ENCODE data around the gene LIM2.

DNA sequence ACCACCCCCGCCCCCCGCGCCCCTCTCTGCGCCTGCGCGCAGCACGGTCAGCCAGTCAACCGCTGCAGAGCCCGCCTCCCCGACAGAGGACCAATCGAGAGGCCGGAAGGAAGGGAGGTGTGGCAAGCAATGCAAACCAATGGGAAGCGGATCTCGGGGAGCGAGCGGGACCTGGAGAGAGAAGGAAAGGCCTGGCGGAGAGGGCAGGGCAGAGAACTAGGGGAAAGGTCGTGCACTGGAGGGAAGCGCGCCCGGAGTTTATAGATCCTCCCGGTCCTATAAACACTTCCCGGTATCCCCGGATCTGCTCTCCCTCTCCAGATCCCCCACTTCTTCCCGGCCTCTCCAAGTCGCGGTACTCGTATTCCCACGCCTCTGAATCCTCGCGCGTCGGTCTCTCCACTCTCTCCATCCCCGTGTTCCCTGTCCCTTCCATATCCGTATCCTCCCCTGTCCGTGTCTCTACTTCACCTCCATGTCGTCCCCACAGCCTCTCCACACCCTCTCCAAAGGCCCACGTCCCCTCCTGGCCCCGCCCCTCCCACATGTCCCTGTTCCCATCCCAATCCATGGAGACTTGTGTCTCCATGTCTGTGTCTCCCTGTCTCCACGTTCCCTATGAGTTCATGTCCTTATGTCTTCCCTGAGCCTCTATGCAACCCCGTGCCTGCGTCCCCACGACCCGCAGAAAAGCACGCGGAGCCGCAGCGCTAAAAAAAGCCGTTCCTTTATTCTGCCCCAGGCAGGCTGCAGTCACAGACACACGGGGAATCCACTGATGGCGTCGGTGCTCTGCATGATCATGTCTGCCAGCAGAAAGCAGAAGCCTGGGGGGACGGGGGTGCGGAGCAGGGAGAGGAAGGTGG is 21.2 kb downstream of the LIM2 start:
- TF ChIP-seq, protein P1, sequence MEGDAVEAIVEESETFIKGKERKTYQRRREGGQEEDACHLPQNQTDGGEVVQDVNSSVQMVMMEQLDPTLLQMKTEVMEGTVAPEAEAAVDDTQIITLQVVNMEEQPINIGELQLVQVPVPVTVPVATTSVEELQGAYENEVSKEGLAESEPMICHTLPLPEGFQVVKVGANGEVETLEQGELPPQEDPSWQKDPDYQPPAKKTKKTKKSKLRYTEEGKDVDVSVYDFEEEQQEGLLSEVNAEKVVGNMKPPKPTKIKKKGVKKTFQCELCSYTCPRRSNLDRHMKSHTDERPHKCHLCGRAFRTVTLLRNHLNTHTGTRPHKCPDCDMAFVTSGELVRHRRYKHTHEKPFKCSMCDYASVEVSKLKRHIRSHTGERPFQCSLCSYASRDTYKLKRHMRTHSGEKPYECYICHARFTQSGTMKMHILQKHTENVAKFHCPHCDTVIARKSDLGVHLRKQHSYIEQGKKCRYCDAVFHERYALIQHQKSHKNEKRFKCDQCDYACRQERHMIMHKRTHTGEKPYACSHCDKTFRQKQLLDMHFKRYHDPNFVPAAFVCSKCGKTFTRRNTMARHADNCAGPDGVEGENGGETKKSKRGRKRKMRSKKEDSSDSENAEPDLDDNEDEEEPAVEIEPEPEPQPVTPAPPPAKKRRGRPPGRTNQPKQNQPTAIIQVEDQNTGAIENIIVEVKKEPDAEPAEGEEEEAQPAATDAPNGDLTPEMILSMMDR (IDR thresholded peaks at IDR 0.05): no peak
- peak in 1 of 2 donors; percentile 90 for TF ChIP-seq POLR2A (IDR thresholded peaks at IDR 0.05)

Measured in thyroid gland (tissue), 4 donors.